Measurements from ENCODE around the gene SLC5A5.
A peak's percentile ranks its signal among the peaks of the same experiment; 100 is the strongest.

Gene SLC5A5

DNA sequence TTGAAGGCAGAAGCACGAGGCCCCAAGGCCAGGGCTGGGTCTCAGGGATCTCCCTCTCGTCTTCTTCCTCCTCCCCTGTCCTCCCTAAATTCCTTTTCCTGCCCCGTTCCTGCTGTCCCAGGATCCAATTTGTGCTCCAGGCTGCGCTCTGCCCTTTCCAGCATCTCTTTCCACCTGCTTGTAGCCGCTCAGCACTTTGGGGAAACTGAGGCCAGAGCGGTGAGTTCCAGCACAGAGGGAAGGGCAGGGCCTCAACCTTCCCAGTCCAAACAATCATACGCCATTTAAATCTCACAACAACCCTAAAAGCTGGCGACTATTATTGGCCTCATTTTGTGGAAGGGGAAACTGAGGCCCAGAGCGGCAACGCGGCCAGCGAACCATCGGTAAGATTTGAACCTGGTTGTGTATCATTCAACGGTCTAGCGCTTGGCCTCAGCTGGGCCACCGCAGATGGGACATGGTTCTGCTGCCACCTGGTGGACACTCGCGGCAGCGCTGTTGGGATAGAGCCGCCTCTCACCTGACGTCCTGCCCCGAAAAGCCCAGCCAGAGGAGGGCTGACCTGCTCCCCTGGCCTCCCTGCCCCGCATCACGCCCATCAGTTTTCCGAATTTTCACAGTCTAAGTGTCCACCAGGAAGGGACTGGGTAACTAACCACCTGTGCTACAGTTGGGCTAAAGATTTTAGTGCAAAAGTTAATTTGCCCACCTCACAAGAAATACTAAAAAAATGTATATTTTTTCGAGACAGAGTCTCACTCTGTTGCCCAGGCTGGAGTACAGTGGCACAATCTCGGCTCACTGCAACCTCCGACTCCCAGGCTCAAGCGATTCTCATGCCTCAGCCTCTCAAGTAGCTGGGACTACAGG lies 16.2 kb upstream of the SLC5A5 start:
- TF ChIP-seq, protein P1, sequence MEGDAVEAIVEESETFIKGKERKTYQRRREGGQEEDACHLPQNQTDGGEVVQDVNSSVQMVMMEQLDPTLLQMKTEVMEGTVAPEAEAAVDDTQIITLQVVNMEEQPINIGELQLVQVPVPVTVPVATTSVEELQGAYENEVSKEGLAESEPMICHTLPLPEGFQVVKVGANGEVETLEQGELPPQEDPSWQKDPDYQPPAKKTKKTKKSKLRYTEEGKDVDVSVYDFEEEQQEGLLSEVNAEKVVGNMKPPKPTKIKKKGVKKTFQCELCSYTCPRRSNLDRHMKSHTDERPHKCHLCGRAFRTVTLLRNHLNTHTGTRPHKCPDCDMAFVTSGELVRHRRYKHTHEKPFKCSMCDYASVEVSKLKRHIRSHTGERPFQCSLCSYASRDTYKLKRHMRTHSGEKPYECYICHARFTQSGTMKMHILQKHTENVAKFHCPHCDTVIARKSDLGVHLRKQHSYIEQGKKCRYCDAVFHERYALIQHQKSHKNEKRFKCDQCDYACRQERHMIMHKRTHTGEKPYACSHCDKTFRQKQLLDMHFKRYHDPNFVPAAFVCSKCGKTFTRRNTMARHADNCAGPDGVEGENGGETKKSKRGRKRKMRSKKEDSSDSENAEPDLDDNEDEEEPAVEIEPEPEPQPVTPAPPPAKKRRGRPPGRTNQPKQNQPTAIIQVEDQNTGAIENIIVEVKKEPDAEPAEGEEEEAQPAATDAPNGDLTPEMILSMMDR (IDR thresholded peaks at IDR 0.05) = peak; percentile 96

DNA sequence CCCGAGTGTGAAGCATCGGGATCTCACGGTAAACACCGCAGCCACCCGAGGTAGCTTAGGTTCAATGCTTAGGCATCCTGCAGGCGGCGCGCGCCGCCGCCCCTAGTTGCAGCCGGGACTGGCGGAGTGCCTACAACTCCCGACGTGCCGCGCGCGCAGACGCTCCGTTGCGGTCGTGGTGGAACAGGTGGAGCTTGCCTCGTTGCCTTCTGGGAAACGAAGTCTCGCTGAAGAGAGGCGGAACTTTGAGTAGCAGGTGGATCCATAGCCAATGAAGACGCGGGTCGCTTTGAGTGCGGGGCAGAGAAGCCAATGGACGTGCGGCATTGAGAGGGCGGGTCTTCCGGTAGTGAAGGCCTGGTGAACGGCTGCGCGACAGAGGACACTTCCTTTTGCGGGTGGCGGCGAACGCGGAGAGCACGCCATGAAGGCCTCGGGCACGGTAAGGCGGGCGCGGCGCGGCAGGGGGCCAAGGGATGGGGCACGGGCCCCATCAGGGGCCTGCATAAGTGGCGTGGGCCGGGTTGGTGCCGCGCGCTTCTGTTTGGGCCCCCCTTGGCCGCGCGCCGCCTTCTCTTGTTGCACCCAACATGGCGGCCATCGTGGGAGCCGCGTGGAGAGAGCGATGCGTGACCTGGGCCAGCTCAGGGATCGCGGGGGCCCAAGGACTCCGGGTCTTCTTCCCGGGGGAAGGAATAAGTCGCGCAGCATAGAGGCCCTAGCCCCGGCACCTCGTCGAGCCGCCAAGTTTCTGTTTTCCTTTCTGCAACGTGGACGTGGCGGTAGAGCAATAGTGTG lies 12.0 kb upstream of the SLC5A5 start, which contains the start of gene RPL18A:
RPL18A (plus strand) TSS at position 378 of the 798 bp plus-strand sequence; CDS start at position 425, 47 bp downstream.
- TF ChIP-seq, protein P1 (IDR thresholded peaks at IDR 0.05) = peak; percentile 91

DNA sequence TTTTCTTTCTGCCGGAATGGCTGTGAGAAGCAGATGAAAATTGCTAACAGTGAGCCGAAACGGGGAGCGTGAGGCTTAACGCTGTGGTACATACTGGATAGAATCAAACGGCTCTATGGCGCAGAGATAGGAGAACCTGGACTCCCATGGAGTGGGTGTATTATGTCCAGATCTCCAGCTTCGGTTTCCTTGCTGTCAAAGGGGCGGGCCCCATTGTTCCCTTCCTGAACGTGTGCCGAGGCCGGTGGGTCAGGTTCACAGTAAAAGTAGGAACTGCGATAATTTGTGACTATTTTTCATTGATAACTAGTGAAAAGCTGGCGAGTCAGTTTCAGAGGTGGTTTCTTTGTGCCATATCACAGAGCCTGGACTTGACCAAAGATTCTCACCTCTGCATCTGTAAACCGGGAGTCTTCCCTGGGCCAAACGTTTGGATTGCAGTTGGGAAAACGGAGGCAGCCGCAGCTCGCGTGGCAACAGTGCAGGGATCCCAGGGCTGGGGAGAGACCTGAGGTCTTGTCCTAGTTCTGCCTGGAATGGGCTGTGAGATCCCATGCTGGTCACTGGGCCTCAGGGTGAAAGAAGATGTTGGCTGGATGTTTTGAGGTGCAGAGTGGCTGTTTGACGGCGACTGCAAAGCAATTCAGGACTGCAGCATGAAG lies 11.3 kb upstream of the SLC5A5 start:
- TF ChIP-seq, protein P1 (IDR thresholded peaks at IDR 0.05) = no peak

DNA sequence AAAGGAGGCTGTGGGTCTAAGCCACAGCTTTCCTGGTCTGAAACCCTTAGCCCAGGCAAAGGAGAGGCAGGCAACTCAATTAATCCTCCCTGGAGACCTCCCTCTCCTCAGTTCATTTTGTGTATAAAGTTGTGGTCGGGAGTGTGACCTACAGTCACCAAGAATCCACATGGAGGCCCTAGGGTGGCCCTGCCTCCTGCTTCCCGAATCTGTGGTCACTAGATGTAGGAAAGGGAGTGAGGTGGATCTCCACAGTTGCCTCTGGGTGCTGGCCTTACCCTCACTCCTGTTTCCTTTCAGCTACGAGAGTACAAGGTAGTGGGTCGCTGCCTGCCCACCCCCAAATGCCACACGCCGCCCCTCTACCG lies 10.8 kb upstream of the SLC5A5 start:
- TF ChIP-seq, protein P1 (IDR thresholded peaks at IDR 0.05) = no peak

DNA sequence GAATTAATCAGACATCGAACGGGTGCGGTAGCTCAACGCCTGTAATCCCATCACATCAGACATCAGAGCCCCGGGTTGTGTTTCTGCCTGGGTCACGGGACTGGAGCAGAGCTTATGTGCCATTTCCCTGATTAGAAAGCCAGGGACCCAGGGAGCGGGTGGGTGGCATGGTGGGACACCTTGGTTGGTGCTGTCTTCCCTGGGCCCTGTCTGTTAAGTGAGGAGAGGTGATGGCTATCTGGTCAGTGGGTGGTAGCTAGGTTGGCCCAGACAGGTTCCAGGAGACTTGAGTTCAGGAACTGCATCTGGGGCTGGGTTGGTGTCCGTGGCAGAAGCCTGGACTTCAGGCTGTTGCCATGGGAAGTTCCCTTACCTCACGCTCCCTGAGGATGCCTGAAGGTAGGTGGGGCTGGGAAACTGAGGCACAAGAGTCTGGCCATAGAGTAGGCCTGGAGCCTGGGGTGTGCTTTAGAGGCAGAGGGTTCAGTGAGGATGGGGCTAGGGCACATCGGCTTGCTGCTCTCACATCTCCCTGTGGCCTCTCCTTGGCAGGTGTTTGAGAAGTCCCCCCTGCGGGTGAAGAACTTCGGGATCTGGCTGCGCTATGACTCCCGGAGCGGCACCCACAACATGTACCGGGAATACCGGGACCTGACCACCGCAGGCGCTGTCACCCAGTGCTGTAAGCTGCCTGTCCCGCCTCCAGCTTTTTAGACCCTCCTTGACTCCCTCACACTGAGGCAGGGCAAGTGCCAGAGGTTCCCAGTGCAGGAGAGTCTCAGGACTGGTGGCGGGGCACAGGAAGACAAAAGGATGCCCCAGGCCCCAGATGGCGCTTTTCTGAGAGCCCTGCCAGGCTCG lies 10.0 kb upstream of the SLC5A5 start:
- TF ChIP-seq, protein P1 (IDR thresholded peaks at IDR 0.05) = no peak

DNA sequence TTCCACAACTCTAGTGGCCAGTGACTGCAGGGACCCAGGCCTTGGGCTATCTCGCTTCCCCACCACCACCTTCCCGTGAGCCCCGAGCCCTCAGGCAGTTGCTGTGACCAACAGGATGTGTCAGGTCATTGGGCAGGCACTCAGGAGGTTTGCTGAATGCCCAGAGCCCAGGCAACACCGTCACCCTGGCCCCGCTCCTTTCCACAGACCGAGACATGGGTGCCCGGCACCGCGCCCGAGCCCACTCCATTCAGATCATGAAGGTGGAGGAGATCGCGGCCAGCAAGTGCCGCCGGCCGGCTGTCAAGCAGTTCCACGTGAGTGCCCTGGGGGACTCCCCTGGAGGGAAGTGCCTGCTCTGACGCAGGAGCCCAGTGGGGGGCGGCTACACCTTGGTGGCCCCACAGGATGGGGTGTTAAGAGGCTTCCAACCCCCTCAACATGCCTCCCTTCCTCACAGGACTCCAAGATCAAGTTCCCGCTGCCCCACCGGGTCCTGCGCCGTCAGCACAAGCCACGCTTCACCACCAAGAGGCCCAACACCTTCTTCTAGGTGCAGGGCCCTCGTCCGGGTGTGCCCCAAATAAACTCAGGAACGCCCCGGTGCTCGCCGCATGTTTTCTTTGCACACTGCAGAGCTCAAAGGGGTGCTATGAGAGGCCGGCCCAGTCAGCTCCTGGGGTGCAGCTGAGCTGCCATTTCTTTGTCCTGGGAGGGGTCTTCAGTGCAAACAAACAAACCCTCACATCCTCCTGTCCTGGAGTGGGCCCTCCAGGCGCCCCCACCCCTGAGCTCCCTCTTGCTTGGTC lies 8.8 kb upstream of the SLC5A5 start:
- TF ChIP-seq, protein P1 (IDR thresholded peaks at IDR 0.05) = no peak
